PC-3 (cell line): ENCODE results near the gene SYT1. TPM values are rescaled to one million over a fixed set of nuclear protein-coding genes. Genes with fewer than 3 reads are reported as not detected.

Experiments
- ATAC-seq: fragments of 200-7000 bp; cut with Tn5 transposase; 2 replicates; pipeline ENCODE4 v1.9.1; 2020; ENCODE audit warnings: mild to moderate bottlenecking, moderate library complexity
- BruUV-seq: library from RNA; stranded (reverse); fragments of 400-500 nt; replicated peaks from 2 replicates; lab custom pipeline; 2021; lab: Mats Ljungman, UMichigan
- CTCF ChIA-PET: fragments of 300-600 bp; sonication (Branson Sonifier 250); formaldehyde crosslinking; loops from one replicate; lab custom pipeline; 2022; ENCODE audit warnings: antibody characterized with exemption; lab: Charles Lee
- POLR2A ChIA-PET: fragments of 300-600 bp; sonication (Branson Sonifier 250); formaldehyde crosslinking; loops from one replicate; lab custom pipeline; 2022; ENCODE audit warnings: antibody characterized with exemption; ENCODE audit not compliant: unreplicated experiment; lab: Charles Lee
- DNase-seq: peaks from one replicate; pipeline ENCODE4 v3.0.0-alpha.2; 2015
- H2AFZ ChIP-seq: fragments of 300-600 bp; sonication (generic); 2 replicates; pipeline ENCODE4 v1.6.0; 2016; ENCODE audit warnings: antibody characterized with exemption, low read length
- H3F3A ChIP-seq: fragments of 300-600 bp; sonication (generic); one replicate; pipeline ENCODE4 v1.6.0; 2017; ENCODE audit warnings: antibody characterized with exemption, low read length, control low read depth, mild to moderate bottlenecking; ENCODE audit not compliant: unreplicated experiment
- H3K27ac ChIP-seq: fragments of 300-600 bp; sonication (generic); 2 replicates; pipeline ENCODE4 v1.5.1; 2016; ENCODE audit warnings: mild to moderate bottlenecking, low read length
- H3K27me3 ChIP-seq: fragments of 300-600 bp; sonication (generic); 2 replicates; pipeline ENCODE4 v1.6.1; 2016; ENCODE audit warnings: low read length, mixed read lengths
- H3K36me3 ChIP-seq: fragments of 300-600 bp; sonication (generic); 2 replicates; pipeline ENCODE4 v1.6.1; 2016; ENCODE audit warnings: low read depth, mixed run types, low read length, mixed read lengths
- H3K4me1 ChIP-seq: fragments of 300-600 bp; sonication (generic); 2 replicates; pipeline ENCODE4 v1.5.1; 2016; ENCODE audit warnings: low read length; ENCODE audit not compliant: insufficient read depth
- H3K4me2 ChIP-seq: fragments of 300-600 bp; sonication (generic); 2 replicates; pipeline ENCODE4 v1.6.0; 2016; ENCODE audit warnings: low read length
- H3K4me3 ChIP-seq: fragments of 300-600 bp; sonication (generic); 2 replicates; pipeline ENCODE4 v1.5.1; 2016; ENCODE audit warnings: mild to moderate bottlenecking, low read length, mixed read lengths
- H3K79me2 ChIP-seq: fragments of 300-600 bp; sonication (generic); 2 replicates; pipeline ENCODE4 v1.6.1; 2017; ENCODE audit warnings: low read length, mixed read lengths
- H3K9ac ChIP-seq: fragments of 300-600 bp; sonication (generic); 2 replicates; pipeline ENCODE4 v1.6.0; 2016; ENCODE audit warnings: mild to moderate bottlenecking, low read length
- H3K9me2 ChIP-seq: fragments of 300-600 bp; sonication (generic); replicated peaks from 2 replicates; pipeline ENCODE4 v1.6.1; 2016; ENCODE audit warnings: mixed run types, low read length, mixed read lengths
- H3K9me3 ChIP-seq: fragments of 300-600 bp; sonication (generic); 2 replicates; pipeline ENCODE4 v1.6.1; 2016; ENCODE audit warnings: low read length, mixed read lengths
- H4K20me1 ChIP-seq: fragments of 300-600 bp; sonication (generic); 2 replicates; pipeline ENCODE4 v1.6.1; 2016; ENCODE audit warnings: low read length, mixed read lengths
- EZH2 ChIP-seq: fragments of 300-600 bp; sonication (generic); IDR thresholded peaks from one replicate; pipeline ENCODE4 v1.6.1; 2017; ENCODE audit warnings: antibody characterized with exemption, mild to moderate bottlenecking, low read length; ENCODE audit not compliant: unreplicated experiment
- EZH2phosphoT487 ChIP-seq: fragments of 300-600 bp; sonication (generic); IDR thresholded peaks from 2 replicates; pipeline ENCODE4 v1.6.1; 2018; ENCODE audit warnings: mild to moderate bottlenecking, antibody characterized with exemption, low read length, borderline replicate concordance
- intact Hi-C: fragments of 100-400 bp; cut with micrococcal nuclease; formaldehyde crosslinking; loops from 2 replicates; pipeline ENCODE4 v1.9.0; 2023
- total RNA-seq: library from RNA; depleted of rRNA; stranded (reverse); fragments of >200 nt; gene quantifications from 2 replicates; pipeline ENCODE4 v1.2.3, GENCODE V29; 2014
- TF ChIP-seq, protein P1 (sequence below): fragments of 300-600 bp; sonication (generic); conservative IDR thresholded peaks from 2 replicates; pipeline ENCODE4 v1.5.1; 2017; ENCODE audit warnings: antibody characterized with exemption, low read depth, mild to moderate bottlenecking, low read length

Gene SYT1
- total RNA-seq, 1 experiment from 2014 or later: 0.51 TPM

DNA sequence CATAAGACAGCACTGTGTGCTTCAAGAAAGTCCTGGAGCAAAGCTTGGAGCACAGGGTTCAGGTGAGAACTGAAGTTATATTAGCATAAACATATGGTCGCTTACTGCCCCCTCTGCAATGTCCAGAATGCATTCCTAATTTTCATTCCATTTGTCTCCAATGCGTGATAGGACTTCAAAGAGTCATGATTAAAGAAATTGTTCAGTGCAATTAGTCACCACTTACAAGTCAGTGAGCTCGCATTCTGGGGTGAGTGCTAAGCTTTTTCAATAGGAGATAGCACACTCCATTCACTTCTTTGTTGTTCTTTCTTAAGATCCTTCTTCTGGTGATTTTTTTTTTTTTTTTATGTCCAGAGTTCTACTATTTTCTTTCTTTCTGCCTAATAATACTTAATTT lies 398.4 kb downstream of the SYT1 start:
- no peaks in the 10 kb centered on the region for H3K27me3 ChIP-seq
- no peak overlapping the region for H3K4me2 ChIP-seq
- POLR2A ChIA-PET: no interaction called here
- H3K27ac ChIP-seq: no peak overlapping the region
- no peaks in the 10 kb centered on the region for H3K9me3 ChIP-seq
- DNase-seq (no peak), ATAC-seq (no peak)
- no peaks in the 10 kb centered on the region for H3K36me3 ChIP-seq
- no peaks in the 10 kb centered on the region for H3K9me2 ChIP-seq
- H3F3A ChIP-seq: no peaks in the 10 kb centered on the region
- H2AFZ ChIP-seq: no peak overlapping the region
- H3K4me3 ChIP-seq: no peak overlapping the region
- no peak for TF ChIP-seq EZH2phosphoT487
- TF ChIP-seq, protein P1, sequence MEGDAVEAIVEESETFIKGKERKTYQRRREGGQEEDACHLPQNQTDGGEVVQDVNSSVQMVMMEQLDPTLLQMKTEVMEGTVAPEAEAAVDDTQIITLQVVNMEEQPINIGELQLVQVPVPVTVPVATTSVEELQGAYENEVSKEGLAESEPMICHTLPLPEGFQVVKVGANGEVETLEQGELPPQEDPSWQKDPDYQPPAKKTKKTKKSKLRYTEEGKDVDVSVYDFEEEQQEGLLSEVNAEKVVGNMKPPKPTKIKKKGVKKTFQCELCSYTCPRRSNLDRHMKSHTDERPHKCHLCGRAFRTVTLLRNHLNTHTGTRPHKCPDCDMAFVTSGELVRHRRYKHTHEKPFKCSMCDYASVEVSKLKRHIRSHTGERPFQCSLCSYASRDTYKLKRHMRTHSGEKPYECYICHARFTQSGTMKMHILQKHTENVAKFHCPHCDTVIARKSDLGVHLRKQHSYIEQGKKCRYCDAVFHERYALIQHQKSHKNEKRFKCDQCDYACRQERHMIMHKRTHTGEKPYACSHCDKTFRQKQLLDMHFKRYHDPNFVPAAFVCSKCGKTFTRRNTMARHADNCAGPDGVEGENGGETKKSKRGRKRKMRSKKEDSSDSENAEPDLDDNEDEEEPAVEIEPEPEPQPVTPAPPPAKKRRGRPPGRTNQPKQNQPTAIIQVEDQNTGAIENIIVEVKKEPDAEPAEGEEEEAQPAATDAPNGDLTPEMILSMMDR: no peak
- no peak for TF ChIP-seq EZH2
- no peaks in the 10 kb centered on the region for H3K4me1 ChIP-seq
- H3K9ac ChIP-seq: no peak overlapping the region
- CTCF ChIA-PET: no interaction called here
- no TSS peak for BruUV-seq
- H4K20me1 ChIP-seq: no peaks in the 10 kb centered on the region
- intact Hi-C loops: no loop called here
- no peaks in the 10 kb centered on the region for H3K79me2 ChIP-seq

- ATAC-seq (no peak), DNase-seq (no peak)
- no peak overlapping the region for H3K9ac ChIP-seq
- no peaks in the 10 kb centered on the region for H3K79me2 ChIP-seq
- no peak overlapping the region for H3K27ac ChIP-seq
- H3K9me3 ChIP-seq: no peaks in the 10 kb centered on the region
- H3K4me1 ChIP-seq: no peaks in the 10 kb centered on the region
- ChIA-PET POLR2A (no interaction called here), CTCF (no interaction called here)
- no peaks in the 10 kb centered on the region for H3K27me3 ChIP-seq
- no peaks in the 10 kb centered on the region for H3K9me2 ChIP-seq
- intact Hi-C loops: no loop called here
- no peaks in the 10 kb centered on the region for H4K20me1 ChIP-seq
- no peaks in the 10 kb centered on the region for H3F3A ChIP-seq
- no peaks in the 10 kb centered on the region for H3K36me3 ChIP-seq
- no TSS peak for BruUV-seq
- no peak overlapping the region for H3K4me2 ChIP-seq
- H3K4me3 ChIP-seq: no peak overlapping the region
- no peak for TF ChIP-seq EZH2
- TF ChIP-seq EZH2phosphoT487: no peak
- TF ChIP-seq, protein P1: no peak
- no peak overlapping the region for H2AFZ ChIP-seq
These were observed 402.0 kb downstream of the SYT1 start for GRCh38 chr12:79266343-79267144.

DNA sequence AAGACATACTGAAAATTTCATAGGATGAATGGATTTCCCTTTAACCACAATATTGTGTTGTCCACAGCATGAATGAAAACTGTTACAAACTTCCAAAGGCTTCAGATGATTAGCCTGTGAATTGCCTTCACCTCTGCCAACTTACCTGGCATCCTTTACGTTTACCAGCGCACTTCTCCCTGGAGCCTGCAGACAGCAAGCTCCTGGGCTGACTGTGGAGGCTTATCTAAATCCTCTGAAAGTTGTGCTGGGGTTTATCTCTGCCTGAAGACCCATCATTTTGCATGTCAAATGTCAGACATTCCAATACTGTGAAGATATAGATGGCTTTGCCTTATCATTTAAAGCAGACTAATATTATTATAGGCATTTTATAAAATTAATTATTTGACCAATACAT lies 403.0 kb downstream of the SYT1 start:
- CTCF ChIA-PET: no interaction called here
- no peak overlapping the region for H2AFZ ChIP-seq
- H3K4me1 ChIP-seq: no peaks in the 10 kb centered on the region
- intact Hi-C loops: no loop called here
- TF ChIP-seq EZH2: no peak
- TF ChIP-seq, protein P1: no peak
- TF ChIP-seq EZH2phosphoT487: no peak
- H3K27ac ChIP-seq: no peak overlapping the region
- no peak overlapping the region for H3K9ac ChIP-seq
- no TSS peak for BruUV-seq
- ATAC-seq (no peak), DNase-seq (no peak)
- H3K4me2 ChIP-seq: no peak overlapping the region
- H3K4me3 ChIP-seq: no peak overlapping the region
- POLR2A ChIA-PET: no interaction called here
- H3K9me3 ChIP-seq: no peaks in the 10 kb centered on the region
- no peaks in the 10 kb centered on the region for H3F3A ChIP-seq
- no peaks in the 10 kb centered on the region for H3K79me2 ChIP-seq
- no peaks in the 10 kb centered on the region for H4K20me1 ChIP-seq
- H3K27me3 ChIP-seq: no peaks in the 10 kb centered on the region
- no peaks in the 10 kb centered on the region for H3K9me2 ChIP-seq
- no peaks in the 10 kb centered on the region for H3K36me3 ChIP-seq
